Neural cell (in vitro differentiated cells): ENCODE results near the gene ZSWIM6.

Experiments
- CTCF ChIP-seq: fragments of 450-650 bp; IDR thresholded peaks from 2 replicates; pipeline ENCODE4 v1.5.1; 2014; ENCODE audit warnings: antibody characterized with exemption, mild to moderate bottlenecking, moderate library complexity; ENCODE audit not compliant: poor library complexity, severe bottlenecking
- EP300 ChIP-seq: fragments of 450-650 bp; conservative IDR thresholded peaks from 2 replicates; pipeline ENCODE4 v1.6.1; 2014; ENCODE audit warnings: antibody characterized with exemption, mild to moderate bottlenecking, moderate library complexity; ENCODE audit not compliant: poor library complexity, severe bottlenecking
- POLR2AphosphoS5 ChIP-seq: IDR thresholded peaks from 2 replicates; pipeline ENCODE4 v1.6.1; 2012
- RAD21 ChIP-seq: fragments of 450-650 bp; conservative IDR thresholded peaks from 2 replicates; pipeline ENCODE4 v1.6.1; 2014; ENCODE audit warnings: antibody characterized with exemption, mild to moderate bottlenecking, moderate library complexity
- REST ChIP-seq: IDR thresholded peaks from 2 replicates; pipeline ENCODE4 v1.6.1; 2012; ENCODE audit warnings: borderline replicate concordance
- SMC3 ChIP-seq: fragments of 450-650 bp; conservative IDR thresholded peaks from 2 replicates; pipeline ENCODE4 v1.6.1; 2014; ENCODE audit warnings: antibody characterized with exemption, mild to moderate bottlenecking, moderate library complexity; ENCODE audit not compliant: poor library complexity

- TF ChIP-seq CTCF = no peak
- no peak for TF ChIP-seq POLR2AphosphoS5
- TF ChIP-seq RAD21 = no peak
- TF ChIP-seq EP300 = no peak
- no peak for TF ChIP-seq SMC3
- no peak for TF ChIP-seq REST
Measured at GRCh38 chr5:61590473-61590872, 258.4 kb downstream of the ZSWIM6 start.
